ENCODE measurements around the gene PAK4.

- TF ChIP-seq POLR2A (IDR thresholded peaks at IDR 0.05): no peak
- TF ChIP-seq, protein P1, sequence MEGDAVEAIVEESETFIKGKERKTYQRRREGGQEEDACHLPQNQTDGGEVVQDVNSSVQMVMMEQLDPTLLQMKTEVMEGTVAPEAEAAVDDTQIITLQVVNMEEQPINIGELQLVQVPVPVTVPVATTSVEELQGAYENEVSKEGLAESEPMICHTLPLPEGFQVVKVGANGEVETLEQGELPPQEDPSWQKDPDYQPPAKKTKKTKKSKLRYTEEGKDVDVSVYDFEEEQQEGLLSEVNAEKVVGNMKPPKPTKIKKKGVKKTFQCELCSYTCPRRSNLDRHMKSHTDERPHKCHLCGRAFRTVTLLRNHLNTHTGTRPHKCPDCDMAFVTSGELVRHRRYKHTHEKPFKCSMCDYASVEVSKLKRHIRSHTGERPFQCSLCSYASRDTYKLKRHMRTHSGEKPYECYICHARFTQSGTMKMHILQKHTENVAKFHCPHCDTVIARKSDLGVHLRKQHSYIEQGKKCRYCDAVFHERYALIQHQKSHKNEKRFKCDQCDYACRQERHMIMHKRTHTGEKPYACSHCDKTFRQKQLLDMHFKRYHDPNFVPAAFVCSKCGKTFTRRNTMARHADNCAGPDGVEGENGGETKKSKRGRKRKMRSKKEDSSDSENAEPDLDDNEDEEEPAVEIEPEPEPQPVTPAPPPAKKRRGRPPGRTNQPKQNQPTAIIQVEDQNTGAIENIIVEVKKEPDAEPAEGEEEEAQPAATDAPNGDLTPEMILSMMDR (IDR thresholded peaks at IDR 0.05): no peak
- TF ChIP-seq POLR2AphosphoS5 (IDR thresholded peaks at IDR 0.05; ENCODE audit: insufficient read depth in 1 of 2, low read depth in 1 of 2): no peak
Observed at GRCh38 chr19:39154100-39154628, 28.6 kb downstream of the PAK4 start.

All from vagina (tissue), 2 donors.